ENCODE measurements around the gene AVEN. TPM values are rescaled to one million over a fixed set of nuclear protein-coding genes. Genes with fewer than 3 reads are reported as not detected.

Gene AVEN
- total and polyA plus RNA-seq, 2 of the 8 experiments (the other 6 are each of a cell fraction or from before 2014, with no cell fraction given), result 5.5 to 17.0 TPM

- Histone ChIP-seq H4K20me1 (replicated peaks in 1 of 2; ENCODE audit: control insufficient read depth in 1 of 2, insufficient read depth in 2 of 2, low read length in 2 of 2) (no peaks in the 10 kb centered on the region), H3K9me3 (ENCODE audit: insufficient read depth in 2 of 2, low read depth in 1 of 2, low read length in 1 of 2) (no peaks in the 10 kb centered on the region), H3K56ac (replicated peaks; ENCODE audit: insufficient read length, low read depth, low read length) (no peak overlapping the region), H2AFZ (ENCODE audit: low read length) (no peak overlapping the region), H4K5ac (ENCODE audit: insufficient read length, low read depth, low read length) (no peak overlapping the region), H3K27me3 (replicated peaks in 1 of 4; ENCODE audit: control insufficient read depth in 3 of 4, extremely low read depth in 1 of 4, insufficient read depth in 3 of 4, low read length in 3 of 4) (peaks cover 11 to 18% (median 14%) of the 10 kb centered on the region in 4 experiments), H2BK20ac (ENCODE audit: low read length) (no peak overlapping the region), H3K23ac (ENCODE audit: insufficient read length) (no peak overlapping the region), H3K4ac (replicated peaks; ENCODE audit: insufficient read length, low read depth, low read length) (no peak overlapping the region), H2BK120ac (replicated peaks; ENCODE audit: low read depth, low read length) (no peak overlapping the region), H3K14ac (ENCODE audit: insufficient read length) (no peak overlapping the region), H3K79me1 (ENCODE audit: low read depth, low read length) (no peaks in the 10 kb centered on the region), H4K91ac (replicated peaks; ENCODE audit: insufficient read length, low read length) (no peak overlapping the region), H3K79me2 (ENCODE audit: control insufficient read depth in 1 of 2, insufficient read depth in 2 of 2, low read length in 2 of 2) (peaks cover 0 to 13% of the 10 kb centered on the region in 2 experiments; a peak in 1 of 4 replicates), H3K4me1 (replicated peaks in 1 of 4; ENCODE audit: control insufficient read depth in 3 of 4, insufficient read depth in 4 of 4, low read length in 3 of 4) (peaks cover 0 to 6% (median 4%) of the 10 kb centered on the region in 4 experiments; a peak in 4 of 7 replicates), H3K23me2 (ENCODE audit: low read depth, low read length) (peaks cover 4% of the 10 kb centered on the region; the same call in 1 of the 2 replicates), H2BK12ac (ENCODE audit: low read depth, low read length) (no peak overlapping the region; the same call in 1 of the 2 replicates), H3K9ac (replicated peaks in 1 of 4; ENCODE audit: extremely low read depth in 1 of 4, low read depth in 3 of 4, low read length in 3 of 4) (no peak overlapping the region), H3K4me2 (ENCODE audit: insufficient read depth in 1 of 2, low read depth in 2 of 2, low read length in 2 of 2) (peak overlapping the region; percentile 86 to 91), H2AK5ac (ENCODE audit: low read depth, low read length) (no peak overlapping the region), H2BK5ac (ENCODE audit: low read depth, low read length) (no peak overlapping the region), H3K36me3 (ENCODE audit: control insufficient read depth in 2 of 4, insufficient read depth in 4 of 4, low read length in 3 of 4) (no peaks in the 10 kb centered on the region), H3K18ac (ENCODE audit: extremely low read depth, low read length) (no peak overlapping the region), H3K4me3 (ENCODE audit: extremely low read depth in 1 of 4, insufficient read depth in 2 of 4, low read depth in 3 of 4, low read length in 4 of 4) (peak overlapping the region in 3 of 4 experiments; percentile 56 to 89 (median 79); a peak in 4 of 8 replicates), H2BK15ac (ENCODE audit: low read length) (no peak overlapping the region), H3K27ac (ENCODE audit: low read depth, low read length) (no peak overlapping the region), H4K8ac (ENCODE audit: extremely low read depth, insufficient read depth, low read length) (no peak overlapping the region)
- no peak for DNase-seq (ENCODE audit: low read depth in 1 of 2, low spot score in 2 of 2)
- 59% methylated on average over 1 of the region's 1 CpG; no CpG with 5 or more reads in 1 of the 2 experiments for WGBS, 2 experiments (ENCODE audit: extremely low coverage in 1 of 2, insufficient coverage in 1 of 2, insufficient read length in 1 of 2, insufficient replicate concordance in 2 of 2, low coverage in 1 of 2, low lambda C conversion rate in 2 of 2, missing lambda C conversion rate in 1 of 2)
- CTCF ChIA-PET (ENCODE audit: partially characterized antibody), result interaction anchor here (0.8 to 1.8 kb wide), 2 partner anchors 22 to 177 kb away, joined by 3 to 6 read pairs; no protein-coding TSS in a partner anchor
- TF ChIP-seq SRF (IDR thresholded peaks at IDR 0.05; ENCODE audit: low read depth, low read length) (no peak), FOSL1 (IDR thresholded peaks at IDR 0.05; ENCODE audit: insufficient read depth, low read depth, low read length) (no peak), KDM4A (IDR thresholded peaks at IDR 0.05; ENCODE audit: low read depth, low read length, severe bottlenecking) (no peak), HDAC6 (IDR thresholded peaks at IDR 0.05; ENCODE audit: low read depth, low read length) (no peak), ASH2L (IDR thresholded peaks at IDR 0.05; ENCODE audit: low read length) (no peak), POLR2AphosphoS5 (IDR thresholded peaks at IDR 0.05; ENCODE audit: low read depth, low read length) (no peak), TCF12 (IDR thresholded peaks at IDR 0.05; ENCODE audit: low read depth, low read length) (no peak)
- POLR2A ChIA-PET (ENCODE audit: partially characterized antibody), result no interaction called here
- no peak for FAIRE-seq
Observed at GRCh38 chr15:34039790-34040113, 748 bp upstream of the AVEN start.

Measured in H1 (cell line).